Gastrocnemius medialis (tissue), 4 donors: ENCODE measurements around the gene OR10H5. TPM values are rescaled to one million over a fixed set of nuclear protein-coding genes. Genes with fewer than 3 reads are reported as not detected.
"Not testable (repeated sequence)": the region's sequence is repeated elsewhere in the genome, so short reads cannot be mapped to it uniquely, and the experiment has no call there.

Experiments
- ATAC-seq, 2 donors: fragments of 150-250 bp; one replicate each; pipeline ENCODE4 v1.9.1; 2016
- DNase-seq, 2 donors: peaks; one replicate each; pipeline ENCODE4 v3.0.0-alpha.2; 2019
- H3K27ac ChIP-seq, 4 donors: fragments of 200-600 bp; sonication (generic); 1 replicate in 1 of 4; 2 replicates in 3 of 4; pipeline ENCODE4 v1.5.1; 2016 to 2018; ENCODE audit warnings: mild to moderate bottlenecking in 2 of 4, moderate library complexity in 1 of 4
- H3K27me3 ChIP-seq, 3 donors: fragments of 200-600 bp; sonication (generic) in 2 of 3; 1 replicate in 1 of 3; 2 replicates in 2 of 3; pipeline versions ENCODE4 v1.5.1 to v1.6.0; 2016 to 2019; ENCODE audit warnings: mild to moderate bottlenecking in 1 of 3, moderate library complexity in 1 of 3
- H3K36me3 ChIP-seq, 2 donors: fragments of 200-600 bp; sonication (generic) in 1 of 2; one replicate each; pipeline ENCODE4 v1.5.1; 2017 to 2018
- H3K4me1 ChIP-seq, 2 donors: fragments of 200-600 bp; sonication (generic) in 1 of 2; one replicate each; pipeline ENCODE4 v1.5.1; 2016 to 2017; ENCODE audit warnings: mild to moderate bottlenecking in 2 of 2
- H3K4me3 ChIP-seq, 4 donors: fragments of 200-600 bp; sonication (generic) in 3 of 4; 1 replicate in 1 of 4; 2 replicates in 3 of 4; pipeline ENCODE4 v1.5.1; 2016 to 2019; ENCODE audit warnings: mild to moderate bottlenecking in 2 of 4
- H3K9me3 ChIP-seq, 3 donors: fragments of 200-600 bp; sonication (generic) in 2 of 3; 1 replicate in 1 of 3; 2 replicates in 2 of 3; pipeline ENCODE4 v1.5.1; 2016 to 2019
- POLR2A ChIP-seq, 2 donors: fragments of 450-650 bp; IDR thresholded peaks; one replicate each; pipeline ENCODE4 v1.6.1; 2017; ENCODE audit warnings: antibody characterized with exemption in 2 of 2, mild to moderate bottlenecking in 2 of 2, moderate library complexity in 2 of 2
- in situ Hi-C, 4 donors: fragments of 200-750 bp; cut with MboI; loops; one replicate each; pipeline versions ENCODE4 v1.15.0 to v1.8.0; 2017; ENCODE audit warnings: low sequenced_read_pairs in 4 of 4
- intact Hi-C: fragments of 100-400 bp; cut with DNase I; formaldehyde crosslinking; loops from one replicate; pipeline ENCODE4 v1.15.1; 2023; ENCODE audit warnings: low total_unique reads
- total RNA-seq, 4 donors: library from RNA; depleted of rRNA; stranded (reverse); fragments of >200 nt; gene quantifications; one replicate each; pipeline versions ENCODE4 v1.1.0 to v1.2.3, GENCODE V29; 2016
- TF ChIP-seq, protein P1 (sequence below), 5 experiments: fragments of 450-650 bp in 3 of 5; fragments of 200-600 bp in 2 of 5; sonication (generic) in 2 of 5; IDR thresholded peaks in 4 of 5; conservative IDR thresholded peaks in 1 of 5; 1 replicate in 4 of 5; 2 replicates in 1 of 5; pipeline ENCODE4 v1.5.1; 2016 to 2019; ENCODE audit warnings: antibody characterized with exemption in 5 of 5, mild to moderate bottlenecking in 3 of 5, moderate library complexity in 3 of 5

OR10H5 gene
- total RNA-seq, 4 donors from 2014 or later: not detected

DNA sequence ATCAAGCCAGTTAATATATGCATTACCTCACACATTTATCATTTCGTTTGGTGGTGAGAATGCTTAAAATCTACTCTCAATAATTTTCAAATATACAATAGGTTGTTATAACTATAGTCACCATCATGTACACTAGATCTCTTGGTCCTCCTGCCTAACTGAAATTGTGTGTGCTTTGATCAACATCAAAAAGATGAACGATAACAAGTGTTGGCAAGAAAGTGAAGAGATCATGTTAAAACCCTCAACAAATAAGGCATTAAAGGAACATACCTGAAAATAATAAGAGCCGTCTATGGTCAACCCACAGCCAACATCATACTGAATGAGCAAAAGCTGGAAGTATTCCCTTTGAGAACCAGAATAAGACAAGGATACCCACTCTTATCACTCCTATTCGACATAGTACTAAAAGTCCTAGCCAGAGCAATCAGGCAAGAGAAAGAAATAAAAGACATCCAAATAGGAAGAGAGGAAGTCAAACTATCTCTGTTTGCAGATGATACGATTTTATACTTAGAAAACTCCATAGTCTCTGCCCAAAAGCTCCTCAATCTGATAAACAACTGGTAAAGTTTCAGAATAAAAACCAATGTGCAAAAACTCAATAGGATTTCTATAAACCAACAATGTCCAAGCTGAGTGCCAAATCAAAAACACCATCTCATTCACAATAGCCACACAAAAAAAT lies 55.9 kb downstream of the OR10H5 start:
- H3K9me3 ChIP-seq: no peaks in the 10 kb centered on the region
- H3K36me3 ChIP-seq: no peaks in the 10 kb centered on the region
- no peaks in the 10 kb centered on the region for H3K27me3 ChIP-seq
- DNase-seq: no peak
- in situ Hi-C loops: no loop called here
- H3K4me3 ChIP-seq: no peak overlapping the region
- no peak for TF ChIP-seq POLR2A (IDR thresholded peaks at IDR 0.05)
- TF ChIP-seq, protein P1, sequence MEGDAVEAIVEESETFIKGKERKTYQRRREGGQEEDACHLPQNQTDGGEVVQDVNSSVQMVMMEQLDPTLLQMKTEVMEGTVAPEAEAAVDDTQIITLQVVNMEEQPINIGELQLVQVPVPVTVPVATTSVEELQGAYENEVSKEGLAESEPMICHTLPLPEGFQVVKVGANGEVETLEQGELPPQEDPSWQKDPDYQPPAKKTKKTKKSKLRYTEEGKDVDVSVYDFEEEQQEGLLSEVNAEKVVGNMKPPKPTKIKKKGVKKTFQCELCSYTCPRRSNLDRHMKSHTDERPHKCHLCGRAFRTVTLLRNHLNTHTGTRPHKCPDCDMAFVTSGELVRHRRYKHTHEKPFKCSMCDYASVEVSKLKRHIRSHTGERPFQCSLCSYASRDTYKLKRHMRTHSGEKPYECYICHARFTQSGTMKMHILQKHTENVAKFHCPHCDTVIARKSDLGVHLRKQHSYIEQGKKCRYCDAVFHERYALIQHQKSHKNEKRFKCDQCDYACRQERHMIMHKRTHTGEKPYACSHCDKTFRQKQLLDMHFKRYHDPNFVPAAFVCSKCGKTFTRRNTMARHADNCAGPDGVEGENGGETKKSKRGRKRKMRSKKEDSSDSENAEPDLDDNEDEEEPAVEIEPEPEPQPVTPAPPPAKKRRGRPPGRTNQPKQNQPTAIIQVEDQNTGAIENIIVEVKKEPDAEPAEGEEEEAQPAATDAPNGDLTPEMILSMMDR (IDR thresholded peaks at IDR 0.05 in 4 of 5, conservative IDR thresholded peaks at IDR 0.05 in 1 of 5): no peak
- H3K4me1 ChIP-seq: no peaks in the 10 kb centered on the region
- H3K27ac ChIP-seq: no peak overlapping the region
- intact Hi-C loops: no loop called here
- ATAC-seq: no peak

- intact Hi-C loops, H3K27ac ChIP-seq, in situ Hi-C loops: not testable (repeated sequence)
Measured at GRCh38 chr19:15843894-15844222, 56.4 kb downstream of the OR10H5 start.

GRCh38 chr19:15846923-15847322 lies 59.5 kb downstream of the OR10H5 start:
- in situ Hi-C loops: no loop called here
- Histone ChIP-seq H3K4me3 (no peak overlapping the region), H3K36me3 (no peaks in the 10 kb centered on the region), H3K27me3 (no peaks in the 10 kb centered on the region), H3K27ac (no peak overlapping the region), H3K9me3 (no peaks in the 10 kb centered on the region), H3K4me1 (no peaks in the 10 kb centered on the region)
- TF ChIP-seq POLR2A (IDR thresholded peaks at IDR 0.05): no peak
- TF ChIP-seq, protein P1 (IDR thresholded peaks at IDR 0.05 in 4 of 5, conservative IDR thresholded peaks at IDR 0.05 in 1 of 5): no peak
- DNase-seq (no peak), ATAC-seq (no peak)
- intact Hi-C loops: no loop called here

More at GRCh38 chr19:15843894-15844222, 56.4 kb downstream of the OR10H5 start:
- not testable (repeated sequence) for H3K4me1 ChIP-seq, ATAC-seq, H3K9me3 ChIP-seq, DNase-seq, H3K27me3 ChIP-seq, H3K4me3 ChIP-seq, H3K36me3 ChIP-seq

GRCh38 chr19:15850385-15850784 lies 62.9 kb downstream of the OR10H5 start:
- Histone ChIP-seq H3K27me3 (no peaks in the 10 kb centered on the region), H3K9me3 (no peaks in the 10 kb centered on the region), H3K27ac (no peak overlapping the region), H3K4me1 (no peaks in the 10 kb centered on the region), H3K4me3 (no peak overlapping the region), H3K36me3 (no peaks in the 10 kb centered on the region)
- no peak for TF ChIP-seq POLR2A (IDR thresholded peaks at IDR 0.05)
- TF ChIP-seq, protein P1 (IDR thresholded peaks at IDR 0.05 in 4 of 5, conservative IDR thresholded peaks at IDR 0.05 in 1 of 5): no peak
- in situ Hi-C loops (no loop called here), intact Hi-C loops (no loop called here)
- no peak for DNase-seq
- ATAC-seq: no peak

Other genes starting within 250 kb of the OR10H5 start
- not detected for gene CYP4F8, start 172.4 kb upstream of the OR10H5 start, total RNA-seq
- gene CYP4F3, start 146.8 kb upstream of the OR10H5 start, total RNA-seq: under 1 TPM in 3 of 4 donors, not detected in 1; 0.05 to 0.93 (median 0.68) TPM
- gene CYP4F12, start 114.6 kb upstream of the OR10H5 start, total RNA-seq: 1 to 10 TPM in 3 of 4 donors, under 1 TPM in 1; 0.71 to 2.8 (median 1.3) TPM
- not detected for gene OR10H2, start 59.6 kb upstream of the OR10H5 start, total RNA-seq
- not detected for gene OR10H3, start 49.7 kb upstream of the OR10H5 start, total RNA-seq
- not detected for gene OR10H1, start 28.0 kb downstream of the OR10H5 start, total RNA-seq
- gene CYP4F2, start 110.4 kb downstream of the OR10H5 start, total RNA-seq: under 1 TPM in 1 of 4 donors, not detected in 3; 0.98 TPM
- gene CYP4F11, start 146.9 kb downstream of the OR10H5 start, total RNA-seq: under 1 TPM; 0.10 to 0.86 (median 0.32) TPM
- gene OR10H4, start 161.3 kb downstream of the OR10H5 start, total RNA-seq: not detected